ENCODE measurements around the gene ECE2. TPM values are rescaled to one million over a fixed set of nuclear protein-coding genes. Genes with fewer than 3 reads are reported as not detected.
A peak's percentile ranks its signal among the peaks of the same experiment; 100 is the strongest.
"Not testable (repeated sequence)": the region's sequence is repeated elsewhere in the genome, so short reads cannot be mapped to it uniquely, and the experiment has no call there.

Gene ECE2
- total RNA-seq, 2 donors from 2014 or later, result not detected

DNA sequence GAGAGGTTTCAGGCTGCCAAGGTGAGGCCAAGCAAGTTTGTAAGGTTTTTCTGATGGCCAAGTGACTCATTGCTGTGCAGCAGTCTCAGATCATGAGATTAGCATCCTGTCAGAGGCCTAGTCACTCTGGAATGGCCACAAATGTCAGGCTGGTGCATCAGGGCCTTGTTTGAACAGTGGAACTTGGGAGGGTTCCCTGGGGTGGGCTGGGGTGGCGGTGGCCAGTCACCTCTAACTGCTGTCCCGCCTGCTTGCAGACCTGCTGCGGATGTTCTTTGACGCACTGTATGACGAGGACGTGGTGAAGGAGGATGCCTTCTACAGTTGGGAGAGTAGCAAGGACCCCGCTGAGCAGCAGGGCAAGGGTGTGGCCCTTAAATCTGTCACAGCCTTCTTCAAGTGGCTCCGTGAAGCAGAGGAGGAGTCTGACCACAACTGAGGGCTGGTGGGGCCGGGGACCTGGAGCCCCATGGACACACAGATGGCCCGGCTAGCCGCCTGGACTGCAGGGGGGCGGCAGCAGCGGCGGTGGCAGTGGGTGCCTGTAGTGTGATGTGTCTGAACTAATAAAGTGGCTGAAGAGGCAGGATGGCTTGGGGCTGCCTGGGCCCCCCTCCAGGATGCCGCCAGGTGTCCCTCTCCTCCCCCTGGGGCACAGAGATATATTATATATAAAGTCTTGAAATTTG, 58.8 kb downstream of the ECE2 start:
- Mint-ChIP-seq H3K4me1 (ENCODE audit: low read depth in 2 of 2) (peaks cover 55% of the 10 kb centered on the region in 2 donors), H3K27me3 (no peaks in the 10 kb centered on the region), H3K27ac (peak overlapping the region; percentile 62 to 70), H3K36me3 (peaks cover 29% of the 10 kb centered on the region), H3K9me3 (no peaks in the 10 kb centered on the region), H3K4me3 (peak overlapping the region; percentile 40)
- ATAC-seq (peak in 1 of 2 donors; percentile 57), DNase-seq (ENCODE audit: low spot score) (no peak)

- no peak for ATAC-seq
Observed at GRCh38 chr3:184335291-184335660, 59.5 kb downstream of the ECE2 start.

DNA sequence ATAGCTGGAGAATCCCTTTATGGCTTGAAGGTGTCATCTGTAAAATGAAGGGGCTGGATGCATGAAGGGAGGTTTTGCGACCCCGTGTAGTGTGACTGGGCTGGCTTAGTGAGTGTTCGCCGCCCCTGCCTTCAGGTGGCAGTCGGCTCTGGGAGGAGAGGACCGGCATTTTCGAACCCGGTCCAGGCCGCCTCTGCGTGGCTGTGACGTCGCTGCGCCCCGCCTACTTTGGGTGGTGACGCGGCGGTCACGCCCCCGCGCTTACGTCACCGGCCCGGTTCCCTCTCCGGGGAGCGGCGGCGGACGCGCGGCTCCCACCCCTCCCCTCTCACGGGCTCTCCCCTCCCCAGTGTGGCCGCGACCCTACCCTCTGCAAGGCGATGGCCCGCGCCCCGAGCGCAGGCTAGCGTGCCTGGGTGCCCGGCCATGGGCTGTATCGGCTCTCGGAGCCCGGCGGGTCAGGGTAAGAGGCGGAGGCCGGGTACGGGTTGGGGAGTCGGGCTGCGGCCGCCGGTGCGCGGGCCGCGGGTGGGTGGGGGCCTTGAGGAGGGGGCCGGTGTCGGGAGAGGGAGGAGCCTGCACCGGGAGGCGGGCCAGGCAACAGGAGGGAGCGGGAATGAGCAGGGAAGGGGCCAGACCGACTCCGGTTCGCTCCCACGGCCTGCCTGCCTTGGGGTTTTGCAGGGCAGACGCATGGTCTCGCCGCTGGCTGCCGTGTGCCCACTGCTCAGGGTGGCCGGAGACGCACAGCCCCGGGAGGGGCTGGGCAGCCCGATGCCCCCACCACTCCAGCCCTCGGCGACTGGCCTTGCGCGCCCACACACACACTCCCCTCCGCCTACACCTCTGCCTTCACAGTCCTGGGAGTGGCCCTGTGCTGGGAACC, 60.1 kb downstream of the ECE2 start:
- H3K27ac Mint-ChIP-seq, result peak overlapping the region; percentile 68 to 70
- H3K9me3 Mint-ChIP-seq, result no peaks in the 10 kb centered on the region
- peak overlapping the region; percentile 86 for H3K4me3 Mint-ChIP-seq
- ATAC-seq (peak; percentile 84 to 89), DNase-seq (ENCODE audit: low spot score) (peak; percentile 86)
- no peaks in the 10 kb centered on the region for H3K27me3 Mint-ChIP-seq
- peaks cover 25% of the 10 kb centered on the region for H3K36me3 Mint-ChIP-seq
- H3K4me1 Mint-ChIP-seq (ENCODE audit: low read depth in 2 of 2), result peaks cover 57 to 58% of the 10 kb centered on the region in 2 donors

More at GRCh38 chr3:184335291-184335660, 59.5 kb downstream of the ECE2 start:
- Mint-ChIP-seq H3K9me3 (no peaks in the 10 kb centered on the region), H3K27ac (peak overlapping the region; percentile 62 to 70), H3K4me1 (ENCODE audit: low read depth in 2 of 2) (peaks cover 53 to 54% of the 10 kb centered on the region in 2 donors), H3K36me3 (peaks cover 26% of the 10 kb centered on the region), H3K4me3 (peak overlapping the region; percentile 86), H3K27me3 (no peaks in the 10 kb centered on the region)
- no peak for DNase-seq (ENCODE audit: low spot score)

DNA sequence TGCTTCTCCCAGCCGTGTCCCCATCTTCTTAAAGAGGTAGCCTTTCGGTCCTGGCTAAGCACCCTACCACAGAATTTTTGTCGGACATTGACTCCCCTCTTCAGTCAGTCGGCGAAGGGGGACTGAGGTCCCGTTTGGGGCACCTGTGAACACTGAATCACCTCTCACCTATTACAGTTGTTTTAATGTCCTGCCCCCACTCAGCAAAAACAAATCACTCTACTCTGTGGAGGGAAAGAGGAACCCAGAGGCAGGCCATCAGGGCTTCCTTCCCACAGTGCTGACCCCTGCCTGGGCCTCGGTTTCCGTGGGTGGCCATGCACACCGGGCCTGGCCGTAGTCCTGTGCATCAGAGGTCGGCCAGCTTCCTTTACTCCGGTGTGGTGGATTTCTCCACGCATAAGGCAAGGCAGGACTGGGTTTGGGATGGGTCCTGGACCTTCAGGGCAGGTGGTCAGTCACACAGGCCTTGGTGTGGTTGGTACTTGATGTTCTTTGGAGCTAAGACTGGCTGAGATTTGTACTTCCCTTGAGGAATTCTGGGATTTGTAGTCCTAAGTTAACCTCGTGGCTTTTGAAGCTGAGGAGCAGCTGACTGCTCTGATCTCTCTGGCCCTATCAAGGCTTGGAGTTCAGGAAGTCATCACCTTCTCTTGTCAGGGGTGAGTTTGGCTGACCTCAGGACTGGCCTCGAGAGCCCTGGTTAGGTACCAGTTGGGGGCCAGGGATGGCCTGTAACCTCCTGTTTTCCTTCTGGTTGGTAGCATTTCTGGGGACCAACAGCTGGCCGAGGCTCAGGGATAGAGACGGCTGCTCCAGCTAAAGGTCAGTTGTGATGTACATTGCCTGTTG, 61.0 kb downstream of the ECE2 start:
- Mint-ChIP-seq H3K4me3 (peak overlapping the region; percentile 86), H3K9me3 (no peaks in the 10 kb centered on the region), H3K27me3 (no peaks in the 10 kb centered on the region), H3K36me3 (peaks cover 21% of the 10 kb centered on the region), H3K27ac (peak overlapping the region in 1 of 2 donors; percentile 68), H3K4me1 (ENCODE audit: low read depth in 2 of 2) (peaks cover 56 to 60% of the 10 kb centered on the region in 2 donors)
- ATAC-seq (no peak), DNase-seq (ENCODE audit: low spot score) (no peak)

- Mint-ChIP-seq H3K9me3 (no peaks in the 10 kb centered on the region), H3K4me3 (peak within 1 kb of the TSS; percentile 86), H3K4me1 (ENCODE audit: low read depth in 2 of 2) (peaks cover 52 to 57% of the 10 kb centered on the region in 2 donors), H3K36me3 (peaks cover 18% of the 10 kb centered on the region), H3K27me3 (no peaks in the 10 kb centered on the region), H3K27ac (peak within 1 kb of the TSS in 1 of 2 donors; percentile 68)
- ATAC-seq, result no peak
- DNase-seq (ENCODE audit: low spot score), result no peak
Observed at GRCh38 chr3:184337399-184337714, 61.5 kb downstream of the ECE2 start, which contains the start of gene FAM131A. Gene FAM131A (plus strand): TSS chr3:184337600. CDS start chr3:184337631, 31 bp downstream.

- Mint-ChIP-seq H3K27me3 (no peaks in the 10 kb centered on the region), H3K4me1 (ENCODE audit: low read depth in 2 of 2) (peaks cover 46 to 50% of the 10 kb centered on the region in 2 donors), H3K27ac (no peak overlapping the region), H3K9me3 (no peaks in the 10 kb centered on the region), H3K36me3 (peaks cover 12% of the 10 kb centered on the region), H3K4me3 (no peak overlapping the region)
- no peak for DNase-seq (ENCODE audit: low spot score)
- no peak for ATAC-seq
Observed at GRCh38 chr3:184337981-184338380, 62.2 kb downstream of the ECE2 start.

DNA sequence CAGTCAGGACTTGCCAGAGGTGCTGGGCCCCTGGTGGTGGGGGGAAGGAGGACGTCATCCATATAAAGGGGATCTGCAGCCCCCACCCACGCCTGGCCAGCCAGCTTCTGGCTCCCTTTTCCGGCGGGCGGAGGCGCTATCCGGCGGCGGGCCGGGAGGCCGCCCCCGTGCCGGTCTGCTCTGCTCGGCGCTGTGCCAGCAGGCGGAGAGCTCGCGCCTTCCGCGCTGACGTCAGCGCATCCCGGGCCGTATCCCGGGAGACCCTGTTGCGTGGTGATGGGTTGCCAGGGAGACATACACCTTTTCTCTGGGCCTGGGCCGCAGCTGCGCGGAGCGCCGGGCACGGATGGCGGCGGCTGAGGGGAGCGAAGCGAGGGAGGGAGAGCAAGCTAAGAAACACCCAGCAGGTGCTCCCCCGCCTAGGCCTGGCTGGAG, 62.7 kb downstream of the ECE2 start:
- Mint-ChIP-seq H3K27me3 (no peaks in the 10 kb centered on the region), H3K36me3 (peaks cover 6% of the 10 kb centered on the region), H3K4me3 (no peak overlapping the region), H3K4me1 (ENCODE audit: low read depth in 2 of 2) (peaks cover 41 to 45% of the 10 kb centered on the region in 2 donors), H3K9me3 (no peaks in the 10 kb centered on the region), H3K27ac (no peak overlapping the region)
- no peak for ATAC-seq
- no peak for DNase-seq (ENCODE audit: low spot score)

DNA sequence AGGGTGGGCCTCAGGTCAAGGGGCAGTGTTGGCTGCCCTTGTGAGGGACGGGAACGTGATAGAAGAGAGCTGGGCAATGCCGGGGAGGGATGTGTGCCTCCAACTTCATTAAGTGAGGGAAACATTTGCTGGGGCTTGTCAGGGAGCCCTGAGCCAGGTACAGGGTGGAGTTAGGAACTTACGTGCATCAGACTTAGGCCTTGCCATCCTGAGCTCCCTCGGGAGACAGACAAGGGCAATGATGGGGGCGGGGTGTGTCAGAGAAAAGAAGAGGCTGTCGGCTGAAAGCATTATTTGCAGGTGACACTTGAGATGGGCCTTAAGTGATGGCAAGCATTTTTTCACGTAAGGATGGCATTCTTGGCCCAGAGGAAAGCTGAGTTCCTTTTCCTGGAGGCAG, 63.2 kb downstream of the ECE2 start:
- Mint-ChIP-seq H3K4me3 (no peak overlapping the region), H3K9me3 (no peaks in the 10 kb centered on the region), H3K36me3 (peaks cover 2% of the 10 kb centered on the region), H3K27me3 (no peaks in the 10 kb centered on the region), H3K4me1 (ENCODE audit: low read depth in 2 of 2) (peaks cover 36 to 40% of the 10 kb centered on the region in 2 donors), H3K27ac (no peak overlapping the region)
- ATAC-seq, result no peak
- no peak for DNase-seq (ENCODE audit: low spot score)

GRCh38 chr3:184339451-184340135, 63.8 kb downstream of the ECE2 start:
- H3K36me3 Mint-ChIP-seq; H3K27ac Mint-ChIP-seq; ATAC-seq; H3K4me3 Mint-ChIP-seq; H3K27me3 Mint-ChIP-seq; DNase-seq (ENCODE audit: low spot score); H3K9me3 Mint-ChIP-seq: not testable (repeated sequence)
- H3K4me1 Mint-ChIP-seq (ENCODE audit: low read depth in 2 of 2), result peaks cover 32 to 34% of the 10 kb centered on the region in 2 donors

- no peak for ATAC-seq
- no peak overlapping the region for H3K27ac Mint-ChIP-seq
Observed at GRCh38 chr3:184341925-184342324, 66.1 kb downstream of the ECE2 start.

More at GRCh38 chr3:184341925-184342324, 66.1 kb downstream of the ECE2 start:
- peaks cover 19 to 20% of the 10 kb centered on the region in 2 donors for H3K4me1 Mint-ChIP-seq (ENCODE audit: low read depth in 2 of 2)
- no peaks in the 10 kb centered on the region for H3K27me3 Mint-ChIP-seq
- no peak for DNase-seq (ENCODE audit: low spot score)
- H3K36me3 Mint-ChIP-seq, result no peaks in the 10 kb centered on the region
- H3K9me3 Mint-ChIP-seq, result no peaks in the 10 kb centered on the region
- no peak overlapping the region for H3K4me3 Mint-ChIP-seq

Measured in natural killer cell treated with Interleukin-12 subunit alpha and Interleukin-12 subunit beta and Interleukin-15 and Interleukin-18, amount 100 ng/mL, for 72 hours (primary cell).